ENCODE results near the gene CTBP2. TPM values are rescaled to one million over a fixed set of nuclear protein-coding genes. Genes with fewer than 3 reads are reported as not detected.
A peak's percentile ranks its signal among the peaks of the same experiment; 100 is the strongest.

CTBP2 gene
- total and polyA plus RNA-seq, 10 donors: 6.7 to 74.4 (median 40.1) TPM

- H3K9me3 ChIP-seq: no peaks in the 10 kb centered on the region
- peak overlapping the region in 1 of 8 donors; percentile 26 for H3K27ac ChIP-seq
- DNase-seq: peak; percentile 67
- H3K36me3 ChIP-seq: peaks cover 0 to 96% (median 26%) of the 10 kb centered on the region in 6 donors
- intact Hi-C loops (cut with DNase I; ENCODE audit: low total_unique reads): no loop called here
- TF ChIP-seq CTCF (IDR thresholded peaks at IDR 0.05 in 8 of 11, conservative IDR thresholded peaks at IDR 0.05 in 3 of 11) (no peak), POLR2AphosphoS5 (IDR thresholded peaks at IDR 0.05) (peak in 1 of 3 donors; percentile 8)
- H3K4me1 ChIP-seq: peaks cover 5 to 85% (median 40%) of the 10 kb centered on the region in 6 donors
- no peaks in the 10 kb centered on the region for H3K27me3 ChIP-seq (replicated peaks in 1 of 7)
- H3K4me3 ChIP-seq: no peak overlapping the region
- WGBS, 5 donors: 80 to 98% (median 85%) methylated on average over 7 to 12 of the region's 12 CpGs
Measured at GRCh38 chr10:125002047-125002422, 158.3 kb downstream of the CTBP2 start.

- DNase-seq: peak; percentile 54
- intact Hi-C loops (cut with DNase I; ENCODE audit: low total_unique reads): no loop called here
- Histone ChIP-seq H3K4me1 (peaks cover 5 to 79% (median 38%) of the 10 kb centered on the region in 6 donors), H3K36me3 (peaks cover 0 to 98% (median 31%) of the 10 kb centered on the region in 6 donors), H3K27me3 (replicated peaks in 1 of 7) (no peaks in the 10 kb centered on the region), H3K27ac (peak overlapping the region in 2 of 8 donors; percentile 26 to 45), H3K9me3 (no peaks in the 10 kb centered on the region), H3K4me3 (no peak overlapping the region)
- no peak for TF ChIP-seq POLR2A (IDR thresholded peaks at IDR 0.05)
- no peak for TF ChIP-seq POLR2AphosphoS5 (IDR thresholded peaks at IDR 0.05)
- no peak for TF ChIP-seq CTCF (IDR thresholded peaks at IDR 0.05 in 8 of 11, conservative IDR thresholded peaks at IDR 0.05 in 3 of 11)
- WGBS, 5 donors: 81 to 88% (median 84%) methylated on average over 13 to 21 of the region's 21 CpGs
Measured at GRCh38 chr10:125001313-125002046, 158.9 kb downstream of the CTBP2 start.

- Histone ChIP-seq H3K27ac (peak overlapping the region in 4 of 8 donors; percentile 8 to 65 (median 41)), H3K4me1 (peaks cover 5 to 72% (median 36%) of the 10 kb centered on the region in 6 donors)
Measured at GRCh38 chr10:125000366-125001312, 159.7 kb downstream of the CTBP2 start.

More at GRCh38 chr10:125000366-125001312, 159.7 kb downstream of the CTBP2 start:
- no peak for TF ChIP-seq CTCF (IDR thresholded peaks at IDR 0.05 in 8 of 11, conservative IDR thresholded peaks at IDR 0.05 in 3 of 11)
- no peak for TF ChIP-seq POLR2AphosphoS5 (IDR thresholded peaks at IDR 0.05)
- no peak for TF ChIP-seq POLR2A (IDR thresholded peaks at IDR 0.05)
- intact Hi-C loops (cut with DNase I; ENCODE audit: low total_unique reads): no loop called here
- Histone ChIP-seq H3K9me3 (no peaks in the 10 kb centered on the region), H3K27me3 (replicated peaks in 1 of 7) (no peaks in the 10 kb centered on the region), H3K36me3 (peaks cover 0 to 98% (median 35%) of the 10 kb centered on the region in 6 donors), H3K4me3 (no peak overlapping the region)
- WGBS, 5 donors: 67 to 80% (median 72%) methylated on average over 30 to 35 of the region's 35 CpGs
- no peak for DNase-seq

Measured in spleen (tissue), 11 donors.